T-helper 17 cell (primary cell): ENCODE results near the gene TIPRL. TPM values are rescaled to one million over a fixed set of nuclear protein-coding genes. Genes with fewer than 3 reads are reported as not detected.
"Not testable (repeated sequence)": the region's sequence is repeated elsewhere in the genome, so short reads cannot be mapped to it uniquely, and the experiment has no call there.

ENCODE experiments used
- ATAC-seq: fragments of 150-1000 bp; cut with Tn5 transposase; 2 replicates; pipeline ENCODE4 v1.10.0; 2021; ENCODE audit warnings: mild to moderate bottlenecking, moderate library complexity
- DNase-seq, 3 donors: peaks; one replicate each; pipeline versions ENCODE4 v3.0.0 to v3.0.0-alpha.2; 2020 to 2021
- H3K9me3 ChIP-seq: one replicate; pipeline ENCODE4 v1.7.0; 2013; ENCODE audit warnings: low read length, mild to moderate bottlenecking; ENCODE audit not compliant: control insufficient read depth, poor library complexity, severe bottlenecking
- H3K27ac Mint-ChIP-seq: one replicate; pipeline ENCODE4 v1.8.0; 2022; ENCODE audit warnings: mild to moderate bottlenecking, moderate library complexity, mixed read lengths
- H3K27me3 Mint-ChIP-seq: one replicate; pipeline ENCODE4 v1.8.0; 2022; ENCODE audit warnings: mixed read lengths
- H3K36me3 Mint-ChIP-seq: one replicate; pipeline ENCODE4 v1.8.0; 2022; ENCODE audit warnings: low read depth, mixed read lengths
- H3K4me1 Mint-ChIP-seq: one replicate; pipeline ENCODE4 v1.8.0; 2022; ENCODE audit warnings: mild to moderate bottlenecking, mixed read lengths
- H3K4me3 Mint-ChIP-seq: one replicate; pipeline ENCODE4 v1.8.0; 2022; ENCODE audit warnings: mild to moderate bottlenecking, moderate library complexity, mixed read lengths
- total RNA-seq, 4 donors: library from RNA in 2 of 4; stranded (reverse) in 2 of 4; gene quantifications; one replicate each; pipeline ENCODE4 v1.2.3 and lab custom pipeline; 2022 to 2026

TIPRL gene
- total RNA-seq, 2 donors from 2014 or later = 17.5 to 22.6 TPM

GRCh38 chr1:168145184-168146159, 33.3 kb upstream of the TIPRL start:
- Mint-ChIP-seq H3K36me3 (no peaks in the 10 kb centered on the region), H3K4me1 (peaks cover 6% of the 10 kb centered on the region), H3K27me3 (peaks cover 2% of the 10 kb centered on the region), H3K27ac (no peak overlapping the region), H3K4me3 (peak overlapping the region; percentile 80)
- H3K9me3 ChIP-seq = no peaks in the 10 kb centered on the region
- ATAC-seq (peak; percentile 98), DNase-seq (peak; percentile 59 to 85 (median 70))

- no peaks in the 10 kb centered on the region for H3K9me3 ChIP-seq
- Mint-ChIP-seq H3K36me3 (no peaks in the 10 kb centered on the region), H3K4me1 (peaks cover 8% of the 10 kb centered on the region), H3K27me3 (no peaks in the 10 kb centered on the region), H3K4me3 (peak overlapping the region; percentile 80), H3K27ac (no peak overlapping the region)
- ATAC-seq (no peak), DNase-seq (no peak)
Measured at GRCh38 chr1:168146160-168146539, 32.6 kb upstream of the TIPRL start.

GRCh38 chr1:168146626-168147025, 32.1 kb upstream of the TIPRL start:
- Mint-ChIP-seq H3K27me3 (peaks cover 4% of the 10 kb centered on the region), H3K36me3 (no peaks in the 10 kb centered on the region), H3K27ac (no peak overlapping the region), H3K4me3 (no peak overlapping the region), H3K4me1 (peaks cover 8% of the 10 kb centered on the region)
- H3K9me3 ChIP-seq = no peaks in the 10 kb centered on the region
- no peak for DNase-seq
- no peak for ATAC-seq

GRCh38 chr1:168148916-168149315, 29.8 kb upstream of the TIPRL start:
- no peaks in the 10 kb centered on the region for H3K36me3 Mint-ChIP-seq
- H3K4me1 Mint-ChIP-seq = peaks cover 8% of the 10 kb centered on the region
- no peaks in the 10 kb centered on the region for H3K9me3 ChIP-seq
- no peak overlapping the region for H3K4me3 Mint-ChIP-seq
- DNase-seq = no peak
- H3K27me3 Mint-ChIP-seq = peaks cover 4% of the 10 kb centered on the region
- ATAC-seq = no peak
- no peak overlapping the region for H3K27ac Mint-ChIP-seq

GRCh38 chr1:168150283-168150682, 28.5 kb upstream of the TIPRL start:
- no peaks in the 10 kb centered on the region for H3K9me3 ChIP-seq
- Mint-ChIP-seq H3K4me3 (no peak overlapping the region), H3K27me3 (peaks cover 4% of the 10 kb centered on the region), H3K36me3 (no peaks in the 10 kb centered on the region), H3K4me1 (peaks cover 7% of the 10 kb centered on the region), H3K27ac (peak overlapping the region; percentile 70)
- ATAC-seq (no peak), DNase-seq (no peak)

GRCh38 chr1:168151935-168152334, 26.8 kb upstream of the TIPRL start:
- DNase-seq (no peak), ATAC-seq (no peak)
- H3K9me3 ChIP-seq = no peaks in the 10 kb centered on the region
- peaks cover 4% of the 10 kb centered on the region for H3K27me3 Mint-ChIP-seq
- H3K4me3 Mint-ChIP-seq = no peak overlapping the region
- H3K27ac Mint-ChIP-seq = no peak overlapping the region
- no peaks in the 10 kb centered on the region for H3K36me3 Mint-ChIP-seq
- H3K4me1 Mint-ChIP-seq = peaks cover 6% of the 10 kb centered on the region

GRCh38 chr1:168154707-168155106, 24.1 kb upstream of the TIPRL start:
- H3K36me3 Mint-ChIP-seq, H3K27me3 Mint-ChIP-seq, H3K9me3 ChIP-seq, H3K4me3 Mint-ChIP-seq, DNase-seq, ATAC-seq, H3K27ac Mint-ChIP-seq, H3K4me1 Mint-ChIP-seq: not testable (repeated sequence)

- H3K27me3 Mint-ChIP-seq = peaks cover 4% of the 10 kb centered on the region
- H3K36me3 Mint-ChIP-seq = no peaks in the 10 kb centered on the region
- no peak overlapping the region for H3K4me3 Mint-ChIP-seq
- peaks cover 2% of the 10 kb centered on the region for H3K4me1 Mint-ChIP-seq
- ATAC-seq (no peak), DNase-seq (no peak)
- no peak overlapping the region for H3K27ac Mint-ChIP-seq
- H3K9me3 ChIP-seq = peaks cover 4% of the 10 kb centered on the region
Measured at GRCh38 chr1:168155910-168156309, 22.9 kb upstream of the TIPRL start.

- H3K27ac Mint-ChIP-seq = no peak overlapping the region
- peaks cover 2% of the 10 kb centered on the region for H3K4me1 Mint-ChIP-seq
- no peaks in the 10 kb centered on the region for H3K27me3 Mint-ChIP-seq
- peaks cover 4% of the 10 kb centered on the region for H3K9me3 ChIP-seq
- DNase-seq (no peak), ATAC-seq (no peak)
- no peaks in the 10 kb centered on the region for H3K36me3 Mint-ChIP-seq
- H3K4me3 Mint-ChIP-seq = no peak overlapping the region
Measured at GRCh38 chr1:168157638-168158037, 21.1 kb upstream of the TIPRL start.

- H3K9me3 ChIP-seq = peaks cover 4% of the 10 kb centered on the region
- no peaks in the 10 kb centered on the region for H3K4me1 Mint-ChIP-seq
- ATAC-seq = no peak
- no peak for DNase-seq
- H3K36me3 Mint-ChIP-seq = peaks cover 2% of the 10 kb centered on the region
- H3K27me3 Mint-ChIP-seq = peaks cover 6% of the 10 kb centered on the region
- H3K4me3 Mint-ChIP-seq = no peak overlapping the region
- no peak overlapping the region for H3K27ac Mint-ChIP-seq
Measured at GRCh38 chr1:168159251-168159650, 19.5 kb upstream of the TIPRL start.

GRCh38 chr1:168159979-168160378, 18.8 kb upstream of the TIPRL start:
- DNase-seq (no peak), ATAC-seq (no peak)
- Mint-ChIP-seq H3K4me3 (no peak overlapping the region), H3K27ac (no peak overlapping the region), H3K36me3 (peaks cover 2% of the 10 kb centered on the region), H3K4me1 (no peaks in the 10 kb centered on the region), H3K27me3 (peaks cover 6% of the 10 kb centered on the region)
- peaks cover 4% of the 10 kb centered on the region for H3K9me3 ChIP-seq

GRCh38 chr1:168161459-168161858, 17.3 kb upstream of the TIPRL start:
- ATAC-seq (no peak), DNase-seq (no peak)
- Mint-ChIP-seq H3K27ac (no peak overlapping the region), H3K4me3 (no peak overlapping the region), H3K36me3 (peaks cover 4% of the 10 kb centered on the region), H3K27me3 (peaks cover 11% of the 10 kb centered on the region), H3K4me1 (no peaks in the 10 kb centered on the region)
- peaks cover 4% of the 10 kb centered on the region for H3K9me3 ChIP-seq

GRCh38 chr1:168163670-168164069, 15.1 kb upstream of the TIPRL start:
- no peak overlapping the region for H3K27ac Mint-ChIP-seq
- H3K36me3 Mint-ChIP-seq = peaks cover 4% of the 10 kb centered on the region
- H3K9me3 ChIP-seq = peaks cover 4% of the 10 kb centered on the region
- ATAC-seq = no peak
- no peak for DNase-seq
- H3K4me3 Mint-ChIP-seq = no peak overlapping the region
- no peaks in the 10 kb centered on the region for H3K4me1 Mint-ChIP-seq
- H3K27me3 Mint-ChIP-seq = peaks cover 27% of the 10 kb centered on the region

GRCh38 chr1:168164771-168165170, 14.0 kb upstream of the TIPRL start:
- ATAC-seq = no peak
- no peak for DNase-seq
- Mint-ChIP-seq H3K4me1 (no peaks in the 10 kb centered on the region), H3K27ac (no peak overlapping the region), H3K36me3 (peaks cover 4% of the 10 kb centered on the region), H3K4me3 (no peak overlapping the region), H3K27me3 (peaks cover 27% of the 10 kb centered on the region)
- H3K9me3 ChIP-seq = peaks cover 4% of the 10 kb centered on the region
